T follicular helper cell (primary cell): ENCODE measurements around the gene SLC1A3.
"Not testable (repeated sequence)": the region's sequence is repeated elsewhere in the genome, so short reads cannot be mapped to it uniquely, and the experiment has no call there.

Source experiments
- DNase-seq: peaks from one replicate; pipeline ENCODE4 v3.0.0-alpha.2; 2020; ENCODE audit warnings: low read depth
- total RNA-seq, 2 experiments: gene quantifications; one replicate each; lab custom pipeline; 2026; lab: John Stamatoyannopoulos, UW

SLC1A3 gene
- 0.09 to 0.12 reads per million in 2 experiments for total RNA-seq

DNA sequence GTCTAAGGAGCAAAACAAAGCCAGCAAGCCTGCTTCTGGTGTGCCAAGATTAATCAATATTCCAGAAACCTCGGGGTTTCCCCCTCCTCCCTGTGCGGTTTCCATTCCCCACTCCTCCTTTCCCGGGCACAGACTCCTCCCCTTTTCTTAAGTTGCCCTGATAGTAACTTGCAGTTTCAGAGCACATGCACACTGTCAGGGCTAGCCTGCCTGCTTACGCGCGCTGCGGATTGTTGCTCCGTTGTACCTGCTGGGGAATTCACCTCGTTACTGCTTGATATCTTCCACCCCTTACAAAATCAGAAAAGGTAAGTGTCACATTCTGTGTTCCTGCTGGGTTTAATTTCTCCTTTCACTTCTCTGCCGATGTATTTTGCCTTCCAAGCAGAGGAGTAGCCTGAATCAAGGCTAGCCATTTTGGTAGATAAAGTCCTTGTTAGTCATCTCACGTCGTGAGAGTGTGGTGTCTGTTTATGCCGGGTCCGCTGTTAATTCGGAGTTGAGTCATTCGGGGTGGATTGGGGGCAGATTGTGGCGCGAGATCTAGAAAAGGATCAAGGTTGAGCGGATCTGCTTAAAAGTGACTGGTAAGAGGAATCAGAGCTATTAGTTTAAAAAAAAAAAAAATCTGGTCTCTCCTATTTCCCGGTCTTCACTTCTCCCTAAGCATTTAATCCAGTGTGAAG lies at the start of gene SLC1A3:
TSS of gene SLC1A3 (plus strand) at position 179 of the 686 bp plus-strand sequence. CDS start 1,818 bp downstream, outside the sequence.
- DNase-seq, result no peak

DNA sequence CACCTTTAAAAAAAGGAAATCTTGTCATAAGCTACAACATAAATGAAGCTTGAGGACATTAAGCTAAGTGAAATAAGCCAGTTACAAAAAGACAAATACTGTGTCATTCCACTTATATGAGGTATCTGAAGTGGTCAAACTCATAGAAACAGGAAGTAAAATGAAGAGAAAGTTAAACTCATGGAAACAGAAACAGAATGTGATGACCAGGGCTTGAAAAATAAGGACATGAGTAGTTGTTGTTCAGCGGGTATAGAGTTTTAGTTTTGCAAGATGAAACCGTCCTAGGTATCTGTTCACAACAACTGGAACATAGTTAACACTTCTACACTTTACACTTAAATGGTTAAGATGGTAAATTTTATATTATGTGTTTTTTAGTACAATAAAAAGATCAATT lies 47.8 kb upstream of the SLC1A3 start:
- DNase-seq, result no peak

- no peak for DNase-seq
These were observed 44.8 kb upstream of the SLC1A3 start for GRCh38 chr5:36561601-36562000.

GRCh38 chr5:36569491-36569890 lies 36.9 kb upstream of the SLC1A3 start:
- DNase-seq, result no peak

DNA sequence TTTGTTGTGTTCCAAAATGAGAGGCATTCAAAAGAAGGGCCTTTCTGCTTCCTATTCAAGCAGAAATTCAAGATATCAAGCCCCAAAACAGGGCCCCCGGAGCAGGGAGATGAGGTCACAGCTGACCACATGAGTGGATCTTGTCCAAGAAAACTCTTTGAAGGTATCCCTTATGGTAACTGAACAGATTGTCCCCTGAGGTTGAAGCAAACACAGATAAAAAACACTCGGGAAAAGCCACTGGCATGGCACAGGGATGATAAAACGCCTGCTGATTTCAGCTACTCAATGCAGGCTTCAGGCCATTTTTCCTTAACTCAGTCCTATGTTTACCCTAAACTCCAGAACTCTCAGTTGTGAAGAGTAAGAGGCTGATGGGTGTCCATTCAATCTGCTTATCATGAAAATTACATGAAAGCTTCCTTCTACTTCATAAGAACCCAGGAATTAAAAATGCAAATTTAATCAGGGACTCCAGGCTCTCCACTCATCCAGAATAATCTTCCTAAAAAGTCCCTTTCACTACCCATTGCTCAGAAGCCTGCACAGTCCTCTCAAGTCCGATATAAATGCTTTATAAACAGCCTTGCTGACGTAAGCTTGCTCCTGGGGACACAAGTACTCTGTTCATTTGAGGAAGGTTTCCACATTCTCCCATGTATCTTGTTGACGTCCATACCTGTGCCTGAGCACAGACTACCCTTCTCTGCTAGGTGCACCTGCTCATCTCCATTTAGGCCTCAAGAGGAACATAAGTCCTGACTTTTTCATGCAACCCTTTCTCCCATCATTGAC lies 35.9 kb upstream of the SLC1A3 start:
- no peak for DNase-seq

DNA sequence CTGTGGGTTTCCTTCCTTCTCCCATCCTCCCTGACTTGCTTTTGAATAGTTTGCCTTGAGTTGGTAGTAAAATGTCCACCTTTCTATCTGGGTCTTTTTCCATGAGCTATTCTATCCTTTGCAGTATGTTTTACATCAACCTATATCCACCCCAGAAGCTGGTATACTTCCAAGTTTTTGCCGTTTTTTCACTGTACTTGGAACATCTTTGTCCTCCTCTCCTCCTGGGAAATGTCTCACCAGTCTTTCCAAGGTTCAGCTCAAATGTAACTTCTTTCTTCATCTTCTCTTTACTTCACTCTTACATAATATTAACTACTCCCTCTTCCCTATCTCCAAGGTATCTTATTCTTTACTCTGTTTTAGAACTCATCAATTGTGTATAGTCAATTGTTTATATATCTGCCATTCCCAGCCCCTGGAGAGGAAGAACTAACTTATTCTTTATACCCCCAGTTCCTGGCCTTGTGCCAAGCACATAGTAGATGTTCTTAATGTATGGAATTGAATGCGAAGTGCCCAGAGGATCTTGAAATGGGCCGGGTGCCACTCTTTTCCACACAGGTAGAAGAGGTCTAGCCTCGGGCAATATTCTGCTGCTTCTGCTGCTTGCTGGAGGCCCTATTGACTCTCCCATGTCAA lies 34.9 kb upstream of the SLC1A3 start:
- no peak for DNase-seq

DNA sequence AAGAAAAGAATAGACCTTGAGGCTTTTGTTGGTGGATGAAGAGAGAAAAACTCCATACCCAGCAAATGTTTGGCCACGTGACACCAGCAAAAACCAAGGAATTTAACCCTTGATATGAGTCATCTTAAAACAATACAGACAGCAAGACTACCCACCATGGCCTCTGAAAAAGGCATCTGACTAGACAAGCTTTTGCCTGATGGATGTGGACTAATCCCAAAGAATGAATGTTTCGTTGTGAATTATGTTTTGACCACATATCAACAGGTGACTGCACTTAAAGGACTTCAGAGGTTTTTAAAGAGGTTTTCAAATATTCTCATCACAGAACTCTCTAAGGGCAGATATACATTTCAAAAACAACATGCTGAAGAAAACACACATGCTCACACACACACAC lies 33.0 kb upstream of the SLC1A3 start:
- no peak for DNase-seq

DNA sequence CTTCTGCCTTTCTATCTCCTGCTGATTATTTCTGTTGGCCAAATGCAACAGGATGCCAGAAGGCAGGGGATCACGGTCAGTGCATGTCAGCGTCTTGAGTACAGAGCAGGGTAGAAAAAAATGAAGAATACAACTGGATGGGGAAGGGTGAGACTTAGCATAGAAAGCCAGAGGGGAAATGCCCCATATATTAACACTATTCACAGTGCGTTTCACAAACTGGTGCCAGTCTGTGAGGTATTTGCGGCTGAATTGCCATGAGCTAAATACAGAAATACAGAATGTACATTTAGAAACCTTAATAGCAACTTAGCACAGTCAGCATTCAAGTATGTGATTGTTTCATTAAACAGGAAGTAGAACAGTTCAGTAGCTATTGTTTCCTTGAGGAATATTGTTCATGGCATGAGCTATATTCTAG lies 31.0 kb upstream of the SLC1A3 start:
- no peak for DNase-seq

DNA sequence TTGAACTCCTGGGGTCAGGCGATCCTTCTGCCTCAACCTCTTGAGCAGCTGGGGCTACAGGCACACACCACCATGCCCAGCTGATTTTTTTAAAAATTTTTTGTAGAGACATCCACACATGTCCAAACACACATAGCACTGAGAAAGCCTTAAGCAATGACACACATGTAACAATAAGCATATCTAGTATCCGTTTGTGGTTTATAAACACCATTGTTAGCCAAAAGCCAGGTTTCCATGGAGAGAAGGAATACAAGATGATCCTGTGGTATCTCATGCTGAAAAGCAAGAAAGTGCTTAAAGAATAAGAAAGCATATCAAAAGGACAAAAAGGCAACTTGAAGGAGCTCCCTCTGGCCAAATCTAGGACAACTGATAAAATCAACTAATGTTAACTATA lies 29.7 kb upstream of the SLC1A3 start:
- DNase-seq, result no peak

DNA sequence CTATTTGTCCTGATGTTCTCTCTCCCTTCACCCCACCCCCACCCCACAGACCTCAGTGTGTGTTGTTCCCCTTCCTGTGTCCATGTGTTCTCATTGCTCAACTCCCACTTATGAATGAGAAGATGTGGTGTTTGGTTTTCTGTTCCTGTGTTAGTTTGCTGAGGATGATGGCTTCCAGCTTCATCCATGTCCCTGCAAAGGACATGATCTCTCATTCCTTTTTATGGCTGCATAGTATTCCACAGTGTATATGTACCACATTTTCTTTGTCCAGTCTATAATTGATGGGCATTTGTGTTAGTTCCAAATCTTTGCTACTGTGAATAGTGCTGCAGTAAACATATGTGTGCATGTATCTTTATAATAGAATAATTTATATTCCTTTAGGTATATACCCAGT lies 26.5 kb upstream of the SLC1A3 start:
- DNase-seq, result not testable (repeated sequence)

DNA sequence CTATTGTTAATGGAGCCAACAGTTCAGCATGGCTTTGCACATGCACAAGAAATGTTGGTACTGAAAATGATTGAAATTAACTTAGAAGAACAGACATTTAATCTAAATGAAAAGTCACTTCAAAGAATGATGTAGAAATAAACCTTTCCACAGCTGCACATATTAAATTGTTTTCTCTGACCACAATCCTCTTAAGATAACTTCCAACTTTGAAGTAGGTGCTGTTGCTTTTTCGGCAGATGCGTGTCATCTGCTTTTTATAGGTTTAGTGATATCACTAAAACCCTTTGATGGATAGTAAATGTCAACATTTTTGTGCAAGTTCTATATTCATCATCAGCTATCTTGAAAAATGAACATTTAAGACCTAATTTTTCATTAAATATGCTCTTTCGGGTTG lies 25.3 kb upstream of the SLC1A3 start:
- DNase-seq, result no peak

DNA sequence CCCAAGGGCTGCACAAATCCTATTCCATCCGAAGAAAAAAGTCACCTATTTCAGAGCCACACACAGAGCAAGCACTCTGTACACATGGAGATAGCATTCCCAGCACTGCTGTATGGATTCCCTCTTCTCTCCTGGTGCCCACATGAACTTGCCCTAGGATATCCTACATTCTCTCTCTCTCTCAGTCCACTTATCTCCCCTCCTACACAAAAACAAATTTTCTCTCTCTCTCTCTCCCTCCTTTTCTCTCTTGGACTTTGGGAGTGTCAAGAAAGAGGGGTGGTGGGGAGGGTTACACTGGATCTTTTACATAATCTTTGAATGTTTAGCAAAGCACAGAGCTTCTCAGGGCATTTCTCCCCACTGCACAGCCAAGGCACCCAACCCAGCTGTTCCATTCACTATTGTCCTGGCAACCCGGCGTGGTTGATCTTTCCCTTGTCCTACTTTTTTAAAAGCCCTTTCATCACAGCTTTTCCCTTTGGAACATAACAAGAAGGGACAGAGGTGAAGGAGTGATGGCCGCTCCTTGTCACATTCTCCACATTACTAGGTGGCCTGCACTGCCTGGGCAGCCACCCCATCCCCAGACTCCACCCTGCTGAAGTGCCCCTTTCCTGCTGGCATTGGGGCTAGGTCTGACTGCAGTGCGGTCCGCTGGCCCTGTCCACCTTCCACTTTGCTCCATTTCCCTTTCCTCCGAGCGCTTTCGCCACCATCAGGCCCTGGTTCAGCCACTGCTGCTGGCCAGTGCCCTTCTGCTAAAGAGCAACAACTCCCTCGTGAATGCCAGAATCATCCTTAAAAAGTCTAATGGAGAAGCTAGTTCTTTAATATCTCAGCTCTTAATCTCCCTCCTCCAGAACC lies 22.2 kb upstream of the SLC1A3 start:
- DNase-seq, result no peak

DNA sequence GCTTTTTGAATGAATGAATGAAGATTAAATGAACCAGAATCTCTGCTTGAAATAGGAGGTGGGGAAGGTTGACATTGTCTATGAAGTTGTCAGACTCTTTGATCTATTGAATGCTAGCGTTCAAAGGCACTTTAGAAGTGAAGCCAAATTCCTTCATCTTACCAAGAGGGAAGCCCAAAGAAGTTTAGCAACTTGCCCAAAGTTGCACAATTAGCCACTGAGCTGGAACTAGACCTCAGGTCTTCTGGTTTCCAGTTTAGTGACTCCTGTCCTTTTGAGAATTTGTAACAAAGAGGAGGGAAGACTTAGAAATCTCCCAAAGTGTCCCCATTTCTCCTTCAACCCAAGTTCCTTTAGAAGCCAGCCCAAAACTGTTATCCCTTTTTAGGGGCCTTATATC lies 20.7 kb upstream of the SLC1A3 start:
- DNase-seq, result no peak

- no peak for DNase-seq
These were observed 19.1 kb upstream of the SLC1A3 start for GRCh38 chr5:36587354-36587753.

DNA sequence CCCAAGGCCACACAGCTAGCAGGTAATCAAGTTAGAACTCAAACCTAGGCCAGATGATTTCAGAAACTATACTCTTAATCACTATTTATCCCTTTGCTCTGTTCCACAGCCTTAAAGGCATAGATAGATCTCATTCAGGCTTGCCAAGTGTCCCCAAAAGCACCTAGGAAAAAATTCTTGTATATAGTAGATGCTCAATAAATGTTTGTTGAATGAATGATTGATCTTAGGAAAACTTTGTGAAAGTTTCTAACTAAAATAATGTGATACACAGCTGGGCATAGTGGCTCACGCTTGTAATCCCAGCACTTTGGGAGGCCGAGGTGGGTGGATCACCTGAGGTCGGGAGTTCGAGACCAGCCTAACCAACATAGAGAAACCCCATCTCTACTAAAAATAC lies 16.7 kb upstream of the SLC1A3 start:
- DNase-seq, result not testable (repeated sequence)

GRCh38 chr5:36590513-36591286 lies 15.7 kb upstream of the SLC1A3 start:
- DNase-seq, result no peak

GRCh38 chr5:36593867-36594266 lies 12.5 kb upstream of the SLC1A3 start:
- no peak for DNase-seq

DNA sequence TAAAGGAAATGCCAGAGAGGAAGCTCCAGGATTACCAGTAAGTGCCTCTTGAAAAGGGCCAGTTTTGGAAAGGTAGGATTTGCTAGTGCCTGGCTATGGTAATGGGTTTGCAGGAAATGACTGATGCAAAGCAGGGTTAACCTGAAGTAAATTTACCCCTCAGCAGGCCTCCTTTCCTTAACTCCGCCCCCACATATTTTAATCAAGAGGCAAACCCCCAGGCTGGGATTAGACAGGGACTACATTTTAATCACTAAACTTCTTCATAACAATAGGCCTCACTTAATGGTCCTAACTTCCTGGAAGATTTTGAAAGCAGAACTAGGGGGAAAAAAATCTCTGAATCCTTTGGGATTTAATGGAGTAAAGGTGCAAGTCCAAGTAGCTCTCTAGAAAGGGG lies 10.2 kb upstream of the SLC1A3 start:
- DNase-seq, result no peak

DNA sequence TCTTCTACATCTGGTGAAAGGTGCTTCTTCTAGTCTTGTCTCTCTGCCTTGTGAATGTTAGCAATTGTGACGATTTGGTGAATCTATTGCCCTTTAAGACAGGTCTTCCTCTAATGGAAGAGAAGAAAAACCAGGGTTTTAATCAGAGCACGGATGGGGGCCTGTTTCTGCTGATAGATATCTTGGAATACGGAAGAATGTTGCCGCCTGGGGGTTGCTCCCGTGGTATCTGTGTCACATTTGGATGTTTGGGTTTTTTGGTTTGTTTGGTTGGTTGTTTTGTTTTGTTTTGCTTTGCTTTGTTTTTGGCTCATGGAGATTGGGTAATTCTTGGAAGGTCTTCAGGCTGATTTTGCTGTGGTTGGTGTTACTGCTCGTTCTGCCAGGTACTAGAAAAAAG lies 9.7 kb upstream of the SLC1A3 start:
- DNase-seq, result no peak

GRCh38 chr5:36598045-36598444 lies 8.4 kb upstream of the SLC1A3 start:
- DNase-seq, result no peak
